OCI-LY7 (cell line): ENCODE measurements around the gene FAM3C. TPM values are rescaled to one million over a fixed set of nuclear protein-coding genes. Genes with fewer than 3 reads are reported as not detected.

ENCODE experiments used
- BruUV-seq: library from RNA; stranded (reverse); fragments of 400-500 nt; replicated peaks from 2 replicates; lab custom pipeline; 2021; lab: Mats Ljungman, UMichigan
- CTCF ChIA-PET: fragments of 300-600 bp; sonication (Branson Sonifier 250); formaldehyde crosslinking; loops from one replicate; lab custom pipeline; 2022; ENCODE audit warnings: antibody characterized with exemption; ENCODE audit not compliant: unreplicated experiment; lab: Charles Lee
- POLR2A ChIA-PET: fragments of 300-600 bp; sonication (Branson Sonifier 250); formaldehyde crosslinking; loops from one replicate; lab custom pipeline; 2022; ENCODE audit warnings: antibody characterized with exemption; lab: Charles Lee
- DNase-seq: peaks from one replicate; pipeline ENCODE4 v3.0.0-alpha.2; 2015; ENCODE audit warnings: low spot score
- H2AFZ ChIP-seq: fragments of 200-600 bp; sonication (generic), shearing (Covaris generic); 2 replicates; pipeline ENCODE4 v1.6.1; 2014; ENCODE audit warnings: mild to moderate bottlenecking, antibody characterized with exemption, low read length, moderate library complexity
- H3K27ac ChIP-seq: fragments of 200-600 bp; sonication (generic); 2 replicates; pipeline ENCODE4 v1.5.1; 2014; ENCODE audit warnings: mixed run types, low read depth, mild to moderate bottlenecking, moderate library complexity, low read length, inconsistent platforms; ENCODE audit not compliant: poor library complexity, severe bottlenecking
- H3K36me3 ChIP-seq: fragments of 200-600 bp; sonication (generic); 2 replicates; pipeline ENCODE4 v1.6.1; 2014; ENCODE audit warnings: mild to moderate bottlenecking, antibody characterized with exemption, low read length, moderate library complexity, mixed read lengths; ENCODE audit not compliant: insufficient read depth
- H3K4me1 ChIP-seq: fragments of 200-600 bp; sonication (generic); 2 replicates; pipeline ENCODE4 v1.5.1; 2014; ENCODE audit warnings: mild to moderate bottlenecking, low read length; ENCODE audit not compliant: insufficient read depth, poor library complexity, severe bottlenecking
- H3K4me2 ChIP-seq: fragments of 200-600 bp; sonication (generic); 2 replicates; pipeline ENCODE4 v1.6.1; 2014; ENCODE audit warnings: mild to moderate bottlenecking, low read length
- H3K4me3 ChIP-seq: fragments of 200-600 bp; sonication (generic); 2 replicates; pipeline ENCODE4 v1.5.1; 2014; ENCODE audit warnings: mild to moderate bottlenecking, low read depth, low read length; ENCODE audit not compliant: poor library complexity, severe bottlenecking
- H3K79me2 ChIP-seq: fragments of 200-600 bp; sonication (generic); 2 replicates; pipeline ENCODE4 v1.6.1; 2016; ENCODE audit warnings: low read depth, mild to moderate bottlenecking, low read length, moderate library complexity, mixed read lengths; ENCODE audit not compliant: insufficient read depth
- H3K9me2 ChIP-seq: fragments of 200-600 bp; sonication (generic); 2 replicates; pipeline ENCODE4 v1.6.1; 2016; ENCODE audit warnings: mild to moderate bottlenecking, low read length, mixed read lengths; ENCODE audit not compliant: insufficient read depth
- H3K9me3 ChIP-seq: fragments of 200-600 bp; sonication (generic); 2 replicates; pipeline ENCODE4 v1.6.1; 2014; ENCODE audit warnings: mild to moderate bottlenecking, mixed run types, low read length, mixed read lengths
- H4K20me1 ChIP-seq: fragments of 200-600 bp; sonication (generic); 2 replicates; pipeline ENCODE4 v1.6.1; 2014; ENCODE audit warnings: mild to moderate bottlenecking, antibody characterized with exemption, low read length, moderate library complexity, mixed read lengths; ENCODE audit not compliant: insufficient read depth
- EZH2phosphoT487 ChIP-seq: fragments of 200-600 bp; sonication (generic); IDR thresholded peaks from 2 replicates; pipeline ENCODE4 v1.6.1; 2018; ENCODE audit warnings: low read depth, borderline replicate concordance, mild to moderate bottlenecking, mixed run types, antibody characterized with exemption, low read length, moderate library complexity, mixed read lengths
- intact Hi-C: fragments of 100-400 bp; cut with micrococcal nuclease; formaldehyde crosslinking; loops from one replicate; pipeline ENCODE4 v1.10.0; 2022; ENCODE audit not compliant: unreplicated experiment
- total RNA-seq, 2 experiments: library from RNA; depleted of rRNA in 1 of 2; stranded (reverse); fragments of >200 nt in 1 of 2; shearing (Covaris generic) in 1 of 2; gene quantifications; 2 replicates each; pipeline ENCODE4 v1.2.3, GENCODE V29; 2014 to 2022
- TF ChIP-seq, protein P1 (sequence below): fragments of 200-600 bp; sonication (generic); conservative IDR thresholded peaks from 2 replicates; pipeline ENCODE4 v1.5.1; 2014; ENCODE audit warnings: mild to moderate bottlenecking, antibody characterized with exemption, low read length, moderate library complexity, mixed read lengths

The FAM3C gene
- total RNA-seq, 2 experiments from 2014 or later: 18.1 to 27.6 TPM

DNA sequence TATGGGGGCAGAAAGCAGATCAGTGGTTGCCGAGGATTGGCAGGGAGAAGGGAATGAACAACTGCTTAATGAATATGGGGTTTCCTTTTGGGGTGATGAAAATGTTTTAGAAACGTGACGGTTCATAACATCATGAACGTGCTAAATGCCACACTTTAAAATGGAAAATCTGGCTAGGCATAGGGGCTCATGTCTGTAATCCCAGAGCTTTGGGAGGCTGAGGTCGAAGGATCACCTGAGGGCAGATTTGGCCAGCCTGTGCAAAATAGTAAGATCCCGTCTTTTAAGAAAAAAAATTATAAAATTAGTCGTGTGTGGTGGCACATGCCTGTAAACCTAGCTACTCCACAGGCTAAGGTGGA, 3.1 kb downstream of the FAM3C start:
- intact Hi-C loops: no loop called here
- H3K4me2 ChIP-seq: no peak overlapping the region
- no peak for DNase-seq

DNA sequence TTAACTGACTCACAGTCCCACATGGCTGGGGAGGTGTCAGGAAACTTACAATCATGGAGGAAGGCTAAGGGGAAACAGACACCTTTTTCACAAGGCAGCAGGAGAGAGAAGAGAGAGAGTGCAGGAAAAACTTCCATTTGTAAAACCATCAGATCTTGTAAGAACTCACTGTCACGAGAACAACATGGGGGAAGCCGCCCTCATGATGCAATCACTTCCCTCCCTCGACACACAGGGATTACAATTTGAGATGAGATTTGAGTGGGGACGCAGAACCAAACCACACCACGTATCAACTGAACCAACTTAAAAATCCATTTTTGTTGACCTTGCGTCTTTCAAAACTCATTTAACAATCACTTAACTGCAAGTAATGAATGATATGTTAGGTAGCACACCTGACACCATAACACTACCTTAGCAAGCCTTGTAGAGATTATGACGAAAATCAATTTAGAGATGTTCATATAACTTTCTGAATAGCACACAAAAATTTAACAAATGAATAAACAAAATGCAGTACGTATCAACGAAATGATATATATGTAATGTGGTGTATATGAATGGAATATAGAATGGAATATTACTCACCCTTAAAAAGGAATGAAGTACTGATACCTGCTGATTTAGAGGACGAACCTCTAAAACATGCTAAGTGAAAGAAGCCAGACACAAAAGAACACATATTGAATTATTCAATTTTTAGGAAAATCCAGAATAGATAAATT, 3.7 kb downstream of the FAM3C start:
- TF ChIP-seq EZH2phosphoT487: no peak
- TF ChIP-seq, protein P1, sequence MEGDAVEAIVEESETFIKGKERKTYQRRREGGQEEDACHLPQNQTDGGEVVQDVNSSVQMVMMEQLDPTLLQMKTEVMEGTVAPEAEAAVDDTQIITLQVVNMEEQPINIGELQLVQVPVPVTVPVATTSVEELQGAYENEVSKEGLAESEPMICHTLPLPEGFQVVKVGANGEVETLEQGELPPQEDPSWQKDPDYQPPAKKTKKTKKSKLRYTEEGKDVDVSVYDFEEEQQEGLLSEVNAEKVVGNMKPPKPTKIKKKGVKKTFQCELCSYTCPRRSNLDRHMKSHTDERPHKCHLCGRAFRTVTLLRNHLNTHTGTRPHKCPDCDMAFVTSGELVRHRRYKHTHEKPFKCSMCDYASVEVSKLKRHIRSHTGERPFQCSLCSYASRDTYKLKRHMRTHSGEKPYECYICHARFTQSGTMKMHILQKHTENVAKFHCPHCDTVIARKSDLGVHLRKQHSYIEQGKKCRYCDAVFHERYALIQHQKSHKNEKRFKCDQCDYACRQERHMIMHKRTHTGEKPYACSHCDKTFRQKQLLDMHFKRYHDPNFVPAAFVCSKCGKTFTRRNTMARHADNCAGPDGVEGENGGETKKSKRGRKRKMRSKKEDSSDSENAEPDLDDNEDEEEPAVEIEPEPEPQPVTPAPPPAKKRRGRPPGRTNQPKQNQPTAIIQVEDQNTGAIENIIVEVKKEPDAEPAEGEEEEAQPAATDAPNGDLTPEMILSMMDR: no peak
- Histone ChIP-seq H2AFZ (no peak overlapping the region), H3K4me2 (no peak overlapping the region), H3K27ac (no peak overlapping the region), H3K9me2 (no peaks in the 10 kb centered on the region), H3K4me3 (no peak overlapping the region), H4K20me1 (peaks cover 18% of the 10 kb centered on the region; the same call in 1 of the 2 replicates), H3K36me3 (peaks cover 18% of the 10 kb centered on the region), H3K9me3 (no peaks in the 10 kb centered on the region), H3K79me2 (peaks cover 68% of the 10 kb centered on the region), H3K4me1 (peaks cover 17% of the 10 kb centered on the region)
- BruUV-seq: no TSS peak
- POLR2A ChIA-PET: interaction anchor here (1.0 to 1.4 kb wide), 2 partner anchors 9 to 23 kb away, joined by 6 read pairs; no protein-coding TSS in a partner anchor
- CTCF ChIA-PET: no interaction called here
- intact Hi-C loops: no loop called here
- no peak for DNase-seq

More for the DNA sequence above, 3.1 kb downstream of the FAM3C start:
- Histone ChIP-seq H3K9me3 (no peaks in the 10 kb centered on the region), H3K4me3 (no peak overlapping the region), H3K4me1 (peaks cover 17% of the 10 kb centered on the region), H4K20me1 (peaks cover 18% of the 10 kb centered on the region; the same call in 1 of the 2 replicates), H3K36me3 (peaks cover 18% of the 10 kb centered on the region), H3K9me2 (no peaks in the 10 kb centered on the region), H3K79me2 (peaks cover 63% of the 10 kb centered on the region), H2AFZ (no peak overlapping the region), H3K27ac (no peak overlapping the region)
- ChIA-PET CTCF (no interaction called here), POLR2A (interaction anchor here (0.7 to 1.7 kb wide), 5 partner anchors 9 to 217 kb away, joined by 3 to 6 read pairs (median 3); no protein-coding TSS in a partner anchor)
- BruUV-seq: no TSS peak
- TF ChIP-seq, protein P1: no peak
- no peak for TF ChIP-seq EZH2phosphoT487

DNA sequence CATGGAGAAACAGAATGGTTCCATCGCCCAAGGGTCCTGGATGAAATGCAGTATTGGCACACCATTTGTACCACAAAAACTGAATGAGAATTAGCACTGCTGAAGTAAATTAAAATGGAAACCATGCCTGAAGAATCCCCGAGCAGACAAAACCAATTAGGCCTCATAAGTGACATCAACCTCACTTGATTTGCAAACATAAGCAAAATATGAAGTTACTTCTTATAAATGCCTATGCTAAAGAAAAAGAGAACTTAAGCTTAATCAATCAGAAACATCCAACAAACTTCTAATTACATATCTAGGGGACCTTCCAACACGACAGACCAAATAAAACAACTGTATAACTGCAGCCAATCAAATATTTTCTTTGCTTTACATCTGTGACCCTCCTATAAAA, 4.4 kb downstream of the FAM3C start:
- ChIA-PET POLR2A (interaction anchor here (0.6 kb wide), 1 partner anchor 11 kb away, joined by 3 read pairs; no protein-coding TSS in a partner anchor), CTCF (no interaction called here)
- Histone ChIP-seq H3K4me2 (peak overlapping the region; percentile 12; the same call in 1 of the 2 replicates), H3K9me3 (no peaks in the 10 kb centered on the region), H3K36me3 (peaks cover 18% of the 10 kb centered on the region), H3K27ac (no peak overlapping the region), H3K9me2 (no peaks in the 10 kb centered on the region), H3K4me1 (peaks cover 13% of the 10 kb centered on the region), H4K20me1 (peaks cover 18% of the 10 kb centered on the region; the same call in 1 of the 2 replicates), H3K4me3 (no peak overlapping the region), H2AFZ (no peak overlapping the region), H3K79me2 (peaks cover 76% of the 10 kb centered on the region)
- TF ChIP-seq, protein P1: no peak
- TF ChIP-seq EZH2phosphoT487: no peak
- DNase-seq: no peak
- intact Hi-C loops: no loop called here
- no TSS peak for BruUV-seq
